Activated gamma-delta T cell treated with Interleukin-2 at 50 U/mL for 16 hours (primary cell): ENCODE results near the gene KIF21B.

Source experiments
- DNase-seq: peaks from one replicate; pipeline ENCODE4 v3.0.0-alpha.2; 2020

KIF21B gene

DNA sequence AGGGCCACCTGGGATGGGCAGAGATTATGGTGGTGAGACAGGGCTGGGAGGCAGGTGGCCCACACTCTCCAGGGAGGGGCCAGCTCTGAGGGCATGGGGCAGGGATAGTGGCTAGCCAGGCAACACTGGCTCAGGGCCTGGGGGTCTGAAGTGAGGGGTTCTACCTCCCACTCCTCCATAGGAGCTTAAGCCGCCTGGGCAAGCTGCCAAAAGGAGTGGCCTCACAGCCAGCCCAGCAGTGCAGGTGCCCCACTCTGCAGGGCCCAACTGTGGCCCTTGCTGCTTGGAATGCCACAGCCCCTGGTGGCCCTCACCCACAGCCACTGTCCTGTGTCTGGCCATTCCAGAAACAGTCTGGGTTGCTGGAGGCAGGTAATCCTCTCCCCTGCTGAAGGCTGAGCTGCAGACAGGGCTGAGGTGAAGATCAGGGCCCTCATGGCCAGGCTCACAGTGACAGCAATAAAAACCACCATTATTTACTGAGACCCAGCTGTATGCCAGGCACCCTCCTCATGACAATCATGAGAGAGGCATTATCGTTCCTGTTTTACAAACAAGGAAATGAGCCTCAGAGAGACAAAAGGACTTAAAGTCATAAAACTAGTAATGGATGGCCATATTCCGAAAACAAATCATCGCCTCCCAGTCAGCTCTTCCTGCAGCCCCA is 31.0 kb downstream of the KIF21B start:
- no peak for DNase-seq

DNA sequence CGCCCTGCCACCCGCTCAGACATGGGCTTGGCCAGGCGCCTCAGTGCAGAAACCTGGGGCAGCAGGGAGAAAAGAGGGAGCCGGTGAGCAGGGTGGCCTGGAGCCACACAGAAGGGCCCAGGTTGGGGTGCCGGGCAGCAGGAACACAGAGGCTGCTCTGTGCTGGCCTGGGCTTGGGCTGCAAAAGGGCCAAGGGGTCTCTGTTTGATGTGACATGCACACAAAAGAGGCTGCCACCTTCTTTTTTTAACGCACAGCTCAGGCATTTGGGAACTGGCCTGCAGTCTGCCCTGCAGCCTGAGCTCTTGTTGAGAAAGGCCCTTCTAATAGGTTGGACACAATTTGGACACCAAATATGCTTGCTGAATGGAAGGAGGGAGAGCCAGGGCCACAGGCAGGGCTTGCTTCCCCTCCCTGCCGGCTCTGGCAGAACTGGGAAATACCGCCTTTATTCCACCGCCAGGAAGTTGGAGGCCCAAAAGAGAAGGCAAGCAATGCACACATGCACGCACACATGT is 32.4 kb downstream of the KIF21B start:
- no peak for DNase-seq

DNA sequence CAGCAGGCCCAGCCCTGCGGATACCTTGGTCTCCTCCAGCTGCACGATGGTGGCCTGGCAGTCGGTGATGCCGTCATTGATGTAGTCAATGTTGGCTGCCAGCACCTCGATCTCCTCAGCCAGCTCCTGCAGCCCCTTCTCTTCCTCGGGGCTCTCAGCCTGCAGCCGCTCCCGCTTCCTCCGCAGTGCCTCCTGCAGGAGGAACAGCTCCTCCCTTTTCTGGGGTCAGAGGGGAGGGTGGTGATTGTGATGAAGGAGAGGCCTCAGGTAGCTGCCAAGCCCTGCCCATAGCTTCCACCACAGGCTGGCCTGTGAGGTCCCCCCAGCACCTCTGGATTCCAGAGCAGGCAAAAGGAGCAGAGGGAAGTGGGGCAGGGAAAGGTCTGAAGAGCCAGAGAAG is 33.4 kb downstream of the KIF21B start:
- no peak for DNase-seq

DNA sequence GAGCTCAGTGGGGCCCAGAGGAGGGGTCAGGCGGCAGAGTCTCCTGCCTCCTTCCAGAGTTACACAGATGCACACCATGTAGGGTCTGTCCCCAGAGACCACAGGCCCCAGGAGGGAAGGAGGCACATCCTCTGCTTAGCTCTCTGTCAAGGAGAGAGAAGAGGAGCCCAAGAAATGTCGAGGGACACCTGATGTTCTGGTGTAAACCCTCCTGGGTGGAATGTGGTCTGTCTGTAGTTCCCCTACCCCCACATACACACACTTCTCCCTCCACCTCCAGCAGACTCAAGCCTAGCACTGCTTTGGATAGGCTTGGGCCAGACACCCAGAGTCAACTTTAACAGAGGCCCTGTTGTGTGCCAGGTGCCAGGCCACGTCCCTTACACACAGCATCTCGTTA is 34.2 kb downstream of the KIF21B start:
- DNase-seq = no peak

DNA sequence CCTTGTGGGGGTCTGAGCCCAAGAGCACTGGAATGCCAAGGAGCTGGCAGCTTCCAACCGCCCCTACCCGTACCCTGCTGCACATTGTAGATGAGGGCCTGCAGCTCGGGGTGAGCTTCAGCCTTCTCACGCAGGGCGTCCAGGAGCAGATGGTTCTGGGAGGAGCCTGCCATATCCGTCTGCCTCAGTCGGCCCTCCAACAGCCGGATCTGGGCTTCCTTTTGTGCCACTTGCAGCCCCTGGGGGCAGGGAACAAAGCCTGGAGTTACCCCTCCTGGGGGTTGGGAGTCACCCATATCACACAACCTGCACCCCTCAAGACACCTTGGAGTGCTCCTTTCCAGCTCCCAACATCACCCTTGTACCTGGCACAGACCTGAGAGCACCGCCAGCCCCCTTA is 34.8 kb downstream of the KIF21B start:
- DNase-seq = no peak

DNA sequence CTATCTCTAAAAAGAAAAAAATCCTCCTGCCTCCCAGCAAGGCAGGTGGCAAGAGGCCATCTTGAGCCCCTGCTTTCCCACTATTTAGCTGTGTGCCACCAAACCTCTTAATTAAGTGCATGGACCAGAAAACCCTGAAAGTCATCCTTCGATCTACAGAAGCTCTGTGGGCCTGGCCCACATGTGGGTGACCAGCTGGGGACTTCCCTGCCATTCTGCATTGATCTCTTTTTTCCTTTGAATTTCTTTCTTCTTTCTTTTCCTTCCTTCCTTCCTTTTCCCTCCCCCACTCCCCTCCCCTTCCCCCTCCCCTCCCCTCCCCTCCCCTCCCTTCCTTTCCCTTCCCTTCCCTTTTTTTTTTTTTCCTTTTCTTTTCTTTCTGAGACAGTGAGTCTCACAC is 38.0 kb downstream of the KIF21B start:
- no peak for DNase-seq

DNA sequence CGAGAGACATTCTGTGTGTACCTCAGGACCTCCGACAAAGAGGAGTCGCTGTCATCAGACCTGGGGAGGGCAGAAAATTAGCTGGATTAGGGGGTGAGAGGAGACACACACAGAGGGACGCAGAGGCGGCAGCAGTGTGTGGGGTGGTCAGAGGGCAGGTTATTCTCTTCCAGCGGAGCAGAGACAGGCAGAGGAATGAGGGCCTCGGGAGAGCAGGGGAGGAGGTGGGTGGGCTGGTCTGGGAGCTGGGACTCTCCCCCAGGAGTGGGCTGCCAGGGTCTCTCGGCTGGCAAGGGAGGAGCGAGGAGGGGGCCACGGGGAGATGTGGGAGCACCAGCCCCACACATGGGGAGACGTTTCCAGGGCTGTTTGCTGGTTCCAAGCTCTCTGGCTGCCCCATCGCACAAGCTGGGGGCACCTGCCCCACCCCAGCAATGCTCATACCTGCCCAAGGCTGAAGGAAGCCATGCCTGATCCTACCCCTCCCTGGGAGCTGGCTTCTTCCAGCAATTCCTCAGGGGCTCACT is 40.4 kb downstream of the KIF21B start:
- no peak for DNase-seq

DNA sequence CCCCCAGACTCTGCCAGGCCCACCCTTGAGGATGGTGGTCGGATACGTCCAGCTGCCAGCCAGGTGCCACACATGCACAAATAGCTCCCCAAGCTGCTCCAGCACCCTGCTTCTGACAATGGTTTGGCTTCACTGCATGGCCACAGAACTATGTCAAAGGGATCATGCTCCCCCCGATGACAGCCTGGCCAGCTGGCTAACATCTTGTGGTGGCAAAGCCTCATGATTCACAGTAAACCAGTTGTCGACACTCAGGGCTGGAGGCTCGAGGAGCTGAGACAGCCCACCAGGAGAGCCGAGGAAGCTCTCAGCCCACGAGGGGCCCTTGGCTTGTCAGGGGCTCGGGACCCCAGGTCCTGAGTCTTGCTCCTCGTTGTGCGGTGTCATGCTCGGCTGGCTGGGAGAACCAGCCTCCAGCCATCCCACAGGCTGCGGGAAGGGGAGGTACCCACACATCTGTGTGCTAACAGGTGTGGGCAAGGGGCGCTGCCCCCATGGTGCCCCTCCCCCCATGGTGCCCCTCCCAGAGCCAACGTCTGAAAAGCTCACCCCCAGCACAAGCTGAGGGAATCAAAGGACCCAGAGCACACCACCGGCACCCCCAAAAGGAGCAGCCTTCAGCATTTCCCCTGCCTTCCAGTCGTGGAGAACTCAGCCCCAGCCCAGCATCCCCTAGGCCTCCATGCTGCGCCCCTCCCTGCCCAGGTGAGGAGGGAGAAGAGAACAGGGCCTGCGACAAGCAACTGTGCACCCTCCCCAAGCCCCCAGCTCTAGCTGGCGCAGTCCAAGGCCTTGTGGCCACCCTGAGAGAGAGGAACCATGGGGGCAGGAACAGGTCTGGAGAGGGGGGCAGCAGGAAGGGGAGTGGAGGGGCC is 41.2 kb downstream of the KIF21B start:
- DNase-seq = no peak

DNA sequence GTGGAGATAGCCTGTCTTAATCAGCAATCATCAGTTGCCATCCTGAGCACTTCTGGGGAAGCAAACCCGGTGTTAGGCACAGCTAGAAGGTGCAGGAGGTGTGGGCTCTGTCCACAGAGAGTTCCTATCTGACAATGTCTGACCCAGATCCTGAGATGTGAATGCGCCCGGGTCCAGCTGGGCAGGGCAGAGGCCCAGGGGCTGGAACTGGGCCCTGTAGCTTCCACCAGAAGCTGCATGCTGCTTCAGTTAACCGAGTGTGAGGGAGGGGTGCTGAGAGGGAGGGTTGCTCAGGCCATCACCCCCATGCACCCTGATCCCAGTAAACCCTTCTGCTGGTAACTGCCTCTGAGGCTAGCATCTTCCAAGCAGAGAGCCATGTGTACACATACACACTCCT is 42.2 kb downstream of the KIF21B start:
- DNase-seq = no peak

DNA sequence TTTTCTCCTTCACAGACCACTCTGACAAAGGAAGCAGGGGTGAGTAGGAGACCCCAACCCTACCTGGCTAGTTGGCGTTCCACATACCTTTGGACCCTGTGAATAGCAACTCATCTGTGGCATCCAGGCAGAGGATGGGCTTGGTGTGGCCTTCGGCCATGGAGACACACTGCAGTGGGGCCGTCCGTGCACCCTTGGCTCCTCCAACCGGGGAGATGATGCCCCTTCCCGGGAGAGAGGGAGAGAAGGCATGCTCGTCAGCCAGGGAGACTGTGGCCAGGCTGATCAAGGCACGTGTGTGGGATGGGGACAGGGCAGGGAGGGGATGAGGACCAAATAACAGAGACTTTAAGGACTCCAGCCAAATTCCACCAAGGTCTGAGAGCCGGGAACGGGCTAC is 42.6 kb downstream of the KIF21B start:
- no peak for DNase-seq

DNA sequence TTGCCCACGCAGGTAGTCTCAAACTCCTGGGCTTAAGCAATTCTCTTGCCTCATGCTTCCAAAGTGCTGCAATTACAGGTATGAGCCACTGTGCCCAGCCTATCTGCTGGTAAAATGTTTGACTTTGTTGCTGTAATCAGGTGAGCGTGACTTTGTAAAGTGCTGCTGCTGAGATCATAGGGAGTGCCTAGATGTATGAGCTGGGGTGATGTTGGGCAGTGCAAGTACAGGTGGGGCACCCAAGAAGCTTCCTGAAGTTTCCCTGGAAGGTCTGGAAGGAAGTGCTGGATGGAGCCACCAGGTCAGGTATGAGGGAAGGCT is 43.1 kb downstream of the KIF21B start:
- no peak for DNase-seq

DNA sequence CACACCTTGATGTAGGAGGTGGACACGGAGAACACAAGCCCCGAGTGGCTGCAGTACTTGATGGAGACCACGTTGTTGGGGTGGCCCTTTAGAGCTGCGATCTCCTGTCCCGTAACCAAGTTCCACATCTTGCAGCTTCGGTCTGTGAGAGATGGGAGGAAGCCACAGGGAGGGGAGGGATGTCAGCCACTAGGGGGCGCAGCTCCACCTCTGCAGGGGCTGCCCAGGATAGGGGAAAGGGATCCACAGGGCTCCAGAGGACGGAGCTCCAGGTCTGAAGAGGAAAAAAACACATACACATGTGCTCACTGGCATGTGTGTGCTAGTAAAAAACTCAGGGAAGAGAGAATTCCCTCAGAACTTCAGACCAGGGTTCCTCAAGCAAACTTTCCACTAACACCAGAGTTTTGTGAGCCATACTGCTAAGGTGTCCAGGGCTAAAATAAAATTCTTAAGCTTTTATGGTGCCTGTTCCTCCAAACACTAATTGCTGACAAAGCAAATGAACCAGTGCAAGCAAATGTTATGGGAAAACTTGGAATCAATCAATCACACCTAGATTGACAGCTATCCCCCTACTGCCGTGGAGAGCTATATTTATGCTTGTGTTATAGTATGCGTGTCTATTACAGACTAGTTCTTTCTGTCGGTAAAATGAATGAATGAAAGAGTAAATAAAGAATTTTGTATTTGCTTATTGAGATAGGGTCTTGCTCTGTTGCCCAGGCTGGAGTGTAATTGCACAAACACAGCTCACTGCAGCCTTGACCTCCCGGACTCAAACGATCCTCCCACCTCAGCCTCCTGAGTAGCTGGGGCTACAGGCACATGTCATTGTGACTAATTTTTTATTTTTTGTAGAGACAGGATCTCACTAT is 43.7 kb downstream of the KIF21B start:
- peak; percentile 63 for DNase-seq

DNA sequence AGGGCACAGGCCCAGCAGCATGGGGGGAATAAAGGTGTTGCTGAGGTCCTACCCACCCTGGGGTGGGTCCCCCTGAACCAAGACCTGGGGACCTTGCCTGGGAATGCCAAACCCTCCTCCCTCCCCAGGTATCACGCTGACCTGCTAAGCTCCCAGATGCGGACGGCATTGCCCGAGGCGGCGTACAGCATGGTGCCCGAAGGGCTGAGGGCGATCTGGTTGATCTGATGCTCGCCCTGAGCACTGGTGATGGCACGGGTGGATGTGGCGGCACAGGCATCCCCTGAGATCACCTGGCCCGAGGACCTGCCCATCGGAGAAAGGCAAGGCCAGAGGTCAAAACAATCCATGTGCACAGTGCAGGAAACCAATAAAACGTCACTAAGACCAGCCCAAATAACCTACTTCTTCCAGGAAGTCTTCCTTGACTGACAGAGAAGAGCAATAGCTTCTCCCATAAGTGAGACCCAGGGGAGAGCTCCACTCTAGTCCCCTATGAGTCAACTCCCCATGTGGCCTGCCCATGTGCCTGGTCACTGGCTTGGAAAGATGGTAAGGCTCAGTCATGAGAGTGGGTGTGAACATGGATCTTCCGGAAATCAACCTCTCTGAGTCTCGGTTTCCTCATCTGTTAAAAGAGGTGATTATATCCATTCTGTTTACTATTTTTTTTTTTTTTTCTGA is 46.3 kb downstream of the KIF21B start:
- no peak for DNase-seq

DNA sequence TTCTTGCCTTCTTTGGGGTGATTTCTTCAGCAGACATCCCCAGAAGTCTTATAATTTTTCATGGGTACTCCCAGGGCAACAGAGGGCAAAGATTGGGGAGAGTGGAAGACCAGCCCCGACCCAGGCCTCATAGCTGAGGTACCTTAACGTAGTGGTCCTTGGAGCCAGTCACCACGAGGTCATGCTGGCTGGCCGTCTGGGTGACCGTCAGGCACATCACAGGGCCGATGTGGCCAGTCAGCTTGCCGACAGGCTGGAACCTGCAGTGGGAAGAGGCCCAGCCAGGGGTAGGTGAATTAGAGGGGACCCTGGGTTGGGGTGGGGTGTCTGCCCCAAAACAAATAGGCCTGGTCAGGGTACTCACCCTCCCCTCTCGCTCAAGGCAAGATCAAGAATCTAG is 46.9 kb downstream of the KIF21B start:
- no peak for DNase-seq

DNA sequence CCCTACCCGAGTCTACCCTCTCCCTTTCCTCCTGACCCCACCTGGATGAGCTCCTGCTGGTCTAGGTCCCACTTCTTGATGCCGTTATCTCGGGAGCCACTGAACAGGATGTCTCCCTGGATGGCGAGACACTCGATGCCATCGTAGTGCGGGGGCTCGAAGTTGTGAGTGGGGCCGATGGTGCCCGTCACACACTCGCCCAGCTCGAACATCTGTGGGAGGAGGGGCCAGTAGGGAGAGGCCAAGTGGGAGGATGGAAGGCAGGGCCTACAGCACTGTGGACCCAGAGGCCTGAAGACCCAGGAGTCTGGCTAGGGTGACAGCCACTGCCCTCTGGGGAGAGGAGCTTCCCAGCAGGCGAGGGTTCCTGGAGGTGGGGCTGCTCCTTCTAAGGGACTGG is 48.1 kb downstream of the KIF21B start:
- DNase-seq = no peak

DNA sequence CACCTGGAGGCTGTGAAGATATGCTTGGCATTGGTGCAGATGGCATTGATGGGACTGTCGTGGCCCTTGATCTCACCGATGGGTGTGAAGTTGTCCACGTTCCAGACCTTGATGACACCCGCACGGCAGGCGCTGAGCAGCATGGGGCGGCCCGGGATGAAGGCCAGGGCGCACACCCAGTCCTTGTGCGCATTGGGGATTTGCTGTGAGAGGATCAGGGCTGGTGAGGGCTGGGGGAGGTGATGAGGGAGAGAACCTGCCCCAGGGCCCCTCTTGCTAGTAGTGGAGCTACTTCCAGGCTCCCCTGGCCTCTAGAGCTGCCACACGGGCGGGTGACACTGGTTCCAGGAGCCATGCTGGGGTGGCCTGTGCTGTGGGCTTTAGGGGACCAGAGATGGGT is 48.8 kb downstream of the KIF21B start:
- DNase-seq = no peak

DNA sequence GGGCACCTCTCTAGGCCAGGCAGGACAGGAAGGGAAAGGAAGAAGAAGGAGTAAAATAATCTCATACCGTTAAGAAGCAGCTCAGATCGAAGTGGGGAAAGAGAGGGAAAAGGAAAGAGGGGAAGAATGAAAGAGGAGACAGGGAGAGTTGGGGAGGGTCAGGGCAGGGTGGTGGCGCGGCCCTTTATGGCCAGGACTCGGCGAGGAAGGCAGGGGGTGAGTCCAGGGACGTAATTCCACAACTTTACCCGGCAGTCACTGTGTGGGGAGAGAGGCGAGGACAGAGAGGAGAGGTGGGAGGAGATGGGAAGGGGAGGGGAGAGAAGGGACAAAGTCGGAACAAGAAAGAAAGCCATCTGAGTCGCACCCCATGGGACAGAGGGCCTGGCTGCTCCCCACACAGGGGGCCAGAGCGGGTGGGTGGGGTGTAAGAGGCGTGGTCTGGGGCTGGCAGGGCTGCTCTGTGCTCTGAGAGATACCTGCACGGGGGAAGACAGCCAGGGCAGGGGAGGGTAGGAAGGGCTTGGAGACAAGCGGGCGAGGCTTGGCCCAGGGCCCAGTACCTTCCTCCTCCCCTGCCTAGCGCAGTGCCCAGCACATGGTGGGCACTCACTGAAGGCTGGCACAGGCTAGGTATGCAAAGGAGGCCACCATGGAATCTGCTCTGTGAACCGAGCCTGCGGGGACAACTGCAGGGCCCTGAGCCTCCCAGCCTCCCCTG is 49.4 kb downstream of the KIF21B start:
- no peak for DNase-seq

DNA sequence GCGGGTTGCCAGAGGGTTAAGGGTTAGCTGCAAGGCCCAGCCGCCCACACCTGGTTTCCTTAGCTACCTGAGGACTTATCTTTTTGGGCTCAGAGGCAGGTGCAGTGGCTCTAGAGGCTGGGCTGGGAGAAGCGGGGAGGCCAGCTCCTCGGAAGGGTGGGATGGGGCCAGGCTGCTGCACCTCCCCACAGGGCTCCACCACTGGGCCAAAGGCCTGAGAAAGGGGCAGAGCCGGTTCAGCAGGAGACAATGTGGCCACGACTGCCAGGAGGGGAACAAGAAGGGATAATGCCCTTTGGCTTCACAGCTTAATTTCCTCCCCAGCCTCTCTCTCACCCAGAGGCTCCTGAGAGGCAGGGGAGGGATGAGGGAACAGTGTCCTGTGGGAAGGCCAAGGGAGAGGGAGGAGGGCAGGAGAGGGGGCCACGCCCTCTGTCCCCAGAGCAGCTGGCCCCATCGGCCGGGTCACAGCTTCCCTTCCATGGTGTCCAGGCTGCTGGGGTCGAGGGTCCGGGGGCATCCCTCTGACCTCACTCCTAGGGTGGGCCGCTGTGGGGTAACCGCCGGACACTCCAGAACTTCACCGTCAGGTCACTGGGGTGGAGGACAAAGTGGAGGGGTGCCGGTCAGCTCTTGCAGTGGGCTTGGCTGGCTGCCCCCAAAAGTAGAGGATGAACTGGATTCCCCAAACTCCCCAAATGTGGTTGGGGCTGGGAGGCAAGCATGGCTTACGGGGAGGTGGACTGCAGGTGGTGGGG is 50.4 kb downstream of the KIF21B start:
- DNase-seq = no peak

DNA sequence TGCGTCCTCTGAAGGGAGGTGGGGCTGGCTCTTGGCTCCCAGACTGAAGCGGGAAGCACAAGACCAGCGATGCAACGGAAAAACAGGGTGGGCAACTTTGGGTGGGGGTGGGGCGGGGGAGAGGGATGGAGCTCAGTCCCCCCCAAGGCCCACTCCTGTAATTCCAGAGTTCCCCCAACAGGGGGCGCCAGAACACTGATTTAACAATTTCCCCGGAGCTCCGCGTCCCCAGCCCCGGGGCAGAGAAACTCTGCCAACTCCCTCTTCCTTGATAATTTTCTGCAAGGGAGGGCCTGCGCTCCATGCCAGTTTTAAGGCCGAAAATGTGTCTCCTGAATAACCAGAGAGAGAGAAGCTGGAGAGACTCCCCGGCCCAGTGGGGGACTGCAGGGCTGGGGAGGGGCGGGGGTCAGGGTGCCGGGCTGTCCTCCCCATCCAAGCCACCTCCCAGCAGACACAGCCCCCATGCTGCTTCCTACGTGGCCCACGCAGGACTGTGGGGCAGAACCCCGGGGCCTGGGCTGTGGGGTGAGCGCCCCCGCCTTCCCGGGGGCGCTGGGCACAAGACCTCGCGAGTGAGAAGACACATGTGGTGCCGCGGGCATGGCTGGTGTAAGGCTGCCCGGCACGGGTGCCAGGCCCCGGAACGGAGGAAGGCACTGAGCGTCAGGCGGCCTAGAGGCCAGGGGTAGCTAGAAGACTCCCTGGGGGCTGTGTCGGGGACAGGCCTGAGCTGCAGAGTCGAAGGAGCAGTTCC is 51.4 kb downstream of the KIF21B start:
- peak; percentile 65 for DNase-seq

DNA sequence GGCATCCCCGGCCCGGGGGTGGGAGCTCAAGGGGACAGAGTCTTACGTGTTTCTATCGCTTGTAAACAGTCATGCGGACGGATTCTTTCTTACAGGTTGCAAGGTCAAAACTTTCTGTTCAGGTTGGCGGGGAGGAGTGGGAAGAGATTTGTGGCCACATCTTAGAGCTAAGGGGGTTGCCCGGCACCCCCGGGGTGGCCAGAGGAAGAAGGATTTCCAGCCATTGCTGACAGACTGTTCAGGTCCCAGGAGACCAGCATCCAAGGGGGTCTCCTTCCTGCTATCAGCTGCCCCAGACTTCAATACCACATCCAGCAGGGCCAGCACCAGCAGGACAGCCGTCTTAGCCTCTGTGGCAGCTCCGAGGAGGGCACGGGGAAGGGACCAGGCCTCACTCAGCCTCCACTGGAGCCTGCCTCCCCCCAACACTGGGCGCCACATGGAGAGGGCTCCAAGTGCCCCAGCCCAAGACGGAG is 52.0 kb downstream of the KIF21B start:
- DNase-seq = no peak
